A549 (cell line): ENCODE measurements around the gene CTIF. TPM values are rescaled to one million over a fixed set of nuclear protein-coding genes. Genes with fewer than 3 reads are reported as not detected.

Experiments used
- ATAC-seq, 2 experiments: fragments of 200-7000 bp in 1 of 2; fragments of >200 bp in 1 of 2; cut with Nextera tagmentation in 1 of 2; cut with Tn5 transposase in 1 of 2; 3 replicates each; pipeline versions ENCODE4 v1.8.0 to v1.9.1; 2018 to 2020; ENCODE audit warnings: mild to moderate bottlenecking in 1 of 2, moderate library complexity in 1 of 2
- CTCF ChIA-PET: fragments of 300-600 bp; sonication (Branson Sonifier 250); formaldehyde crosslinking; extraction: SDS; loops from one replicate; lab custom pipeline; 2021; ENCODE audit warnings: antibody characterized with exemption, inconsistent platforms; lab: Yijun Ruan, JAX
- POLR2A ChIA-PET: fragments of 350-600 bp; formaldehyde crosslinking; extraction: SDS; loops from one replicate; lab custom pipeline; 2021; ENCODE audit warnings: antibody characterized with exemption, inconsistent platforms; lab: Yijun Ruan, JAX
- DNase-seq, 2 experiments: peaks; one replicate each; pipeline versions ENCODE4 v3.0.0 to v3.0.0-alpha.2; 2011 to 2016; ENCODE audit warnings: low read depth in 1 of 2, low spot score in 1 of 2
- FAIRE-seq: peaks from 2 replicates; lab custom pipeline; 2011; peaks lifted over from hg19 to GRCh38; lab: Jason Lieb, UNC
- H3K27ac ChIP-seq, 2 experiments: fragments of >200 bp; sonication (Bioruptor Twin); formaldehyde crosslinking; 3 replicates each; pipeline ENCODE4 v1.5.1; 2016 to 2017
- H3K4me1 ChIP-seq: fragments of >200 bp; sonication (Bioruptor Twin); formaldehyde crosslinking; 3 replicates; pipeline ENCODE4 v1.6.1; 2016
- H3K4me2 ChIP-seq: fragments of >200 bp; sonication (Bioruptor Twin); formaldehyde crosslinking; 3 replicates; pipeline ENCODE4 v1.6.1; 2016
- H3K4me3 ChIP-seq: fragments of >200 bp; sonication (Bioruptor Twin); formaldehyde crosslinking; 3 replicates; pipeline ENCODE4 v1.5.1; 2016
- H3K9me3 ChIP-seq: fragments of >200 bp; sonication (Bioruptor Twin); formaldehyde crosslinking; 3 replicates; pipeline ENCODE4 v1.6.1; 2016
- BHLHE40 ChIP-seq: IDR thresholded peaks from 2 replicates; pipeline ENCODE4 v1.6.1; 2012; ENCODE audit warnings: low read depth, low read length, inconsistent platforms
- CHD2 ChIP-seq: fragments of 150-350 bp; IDR thresholded peaks from 2 replicates; pipeline ENCODE4 v1.6.1; 2014; ENCODE audit warnings: low read length; ENCODE audit not compliant: partially characterized antibody
- CHD4 ChIP-seq: fragments of 200-600 bp; sonication (generic); IDR thresholded peaks from 2 replicates; pipeline ENCODE4 v1.6.1; 2016; ENCODE audit warnings: antibody characterized with exemption, mild to moderate bottlenecking, borderline replicate concordance
- EHMT2 ChIP-seq: fragments of 200-600 bp; sonication (generic); IDR thresholded peaks from 2 replicates; pipeline ENCODE4 v1.6.1; 2016; ENCODE audit warnings: antibody characterized with exemption, low read depth, mild to moderate bottlenecking, moderate library complexity
- ELK1 ChIP-seq: fragments of 150-350 bp; IDR thresholded peaks from 2 replicates; pipeline ENCODE4 v1.6.1; 2014; ENCODE audit warnings: low read depth, mild to moderate bottlenecking, low read length
- ESRRA ChIP-seq: fragments of 150-350 bp; IDR thresholded peaks from 2 replicates; pipeline ENCODE4 v1.6.1; 2014; ENCODE audit warnings: mild to moderate bottlenecking, low read length, borderline replicate concordance
- FOSB ChIP-seq: fragments of 250-450 bp; sonication (Bioruptor Pico); IDR thresholded peaks from 2 replicates; pipeline ENCODE4 v1.5.0; 2020; ENCODE audit warnings: mild to moderate bottlenecking, moderate library complexity
- HDAC2 ChIP-seq: fragments of 200-600 bp; sonication (generic); IDR thresholded peaks from 2 replicates; pipeline ENCODE4 v1.6.1; 2016
- HES2 ChIP-seq: fragments of >200 bp; sonication (Bioruptor Twin); formaldehyde crosslinking; IDR thresholded peaks from 2 replicates; pipeline ENCODE4 v1.6.1; 2016
- HEYL ChIP-seq: fragments of 250-450 bp; sonication (Bioruptor Pico); IDR thresholded peaks from 2 replicates; pipeline ENCODE4 v1.8.0; 2021; ENCODE audit warnings: mild to moderate bottlenecking, moderate library complexity
- HMGXB4 ChIP-seq: fragments of 250-450 bp; sonication (Bioruptor Pico); IDR thresholded peaks from 2 replicates; pipeline ENCODE4 v1.5.0; 2021; ENCODE audit warnings: mild to moderate bottlenecking, moderate library complexity, borderline replicate concordance
- HOXA7 ChIP-seq: fragments of 250-450 bp; sonication (Bioruptor Pico); IDR thresholded peaks from 2 replicates; pipeline ENCODE4 v1.5.0; 2020; ENCODE audit warnings: mild to moderate bottlenecking, moderate library complexity
- HOXB13 ChIP-seq: fragments of 250-450 bp; sonication (Bioruptor Pico); IDR thresholded peaks from 2 replicates; pipeline ENCODE4 v1.5.0; 2020; ENCODE audit warnings: low read depth, mild to moderate bottlenecking, moderate library complexity
- HOXB5 ChIP-seq: fragments of 250-450 bp; sonication (Bioruptor Pico); IDR thresholded peaks from 2 replicates; pipeline ENCODE4 v1.5.0; 2020; ENCODE audit warnings: mild to moderate bottlenecking, moderate library complexity
- JUN ChIP-seq, 2 experiments: fragments of >200 bp; sonication (Bioruptor Twin); formaldehyde crosslinking; IDR thresholded peaks; 2 replicates in 1 of 2; 3 replicates in 1 of 2; pipeline ENCODE4 v1.6.1; 2016 to 2017
- KDM1A ChIP-seq: fragments of 200-600 bp; sonication (generic); IDR thresholded peaks from 2 replicates; pipeline ENCODE4 v1.6.1; 2016; ENCODE audit warnings: low read depth, mild to moderate bottlenecking
- MAX ChIP-seq: IDR thresholded peaks from 2 replicates; pipeline ENCODE4 v1.6.1; 2012
- MYC ChIP-seq: IDR thresholded peaks from 2 replicates; pipeline ENCODE4 v1.6.1; 2012; ENCODE audit warnings: mild to moderate bottlenecking, inconsistent platforms, low read length, improper control_type of control experiment, borderline replicate concordance
- NFE2L2 ChIP-seq: fragments of 150-350 bp; conservative IDR thresholded peaks from 2 replicates; pipeline ENCODE4 v1.6.1; 2014; ENCODE audit warnings: low read length
- NR3C1 ChIP-seq: fragments of >200 bp; sonication (Bioruptor Twin); formaldehyde crosslinking; IDR thresholded peaks from 3 replicates; pipeline ENCODE4 v1.6.1; 2017
- PBX3 ChIP-seq: IDR thresholded peaks from 2 replicates; pipeline ENCODE4 v1.6.1; 2012
- RAD21 ChIP-seq, 2 experiments: fragments of >200 bp in 1 of 2; sonication (Bioruptor Twin) in 1 of 2; formaldehyde crosslinking in 1 of 2; IDR thresholded peaks in 1 of 2; conservative IDR thresholded peaks in 1 of 2; 2 replicates in 1 of 2; 3 replicates in 1 of 2; pipeline ENCODE4 v1.6.1; 2012 to 2018; ENCODE audit warnings: inconsistent platforms in 1 of 2
- RARB ChIP-seq: fragments of 250-450 bp; sonication (Bioruptor Pico); IDR thresholded peaks from 2 replicates; pipeline ENCODE4 v1.8.0; 2021; ENCODE audit warnings: mild to moderate bottlenecking, moderate library complexity
- RFX5 ChIP-seq: fragments of 450-650 bp; IDR thresholded peaks from 2 replicates; pipeline ENCODE4 v1.7.1; 2014; ENCODE audit warnings: antibody characterized with exemption, mild to moderate bottlenecking, moderate library complexity
- SREBF2 ChIP-seq: fragments of 450-650 bp; IDR thresholded peaks from 2 replicates; pipeline ENCODE4 v1.6.1; 2014; ENCODE audit warnings: mild to moderate bottlenecking, moderate library complexity
- USF2 ChIP-seq: fragments of 450-650 bp; IDR thresholded peaks from 2 replicates; pipeline ENCODE4 v1.6.1; 2014; ENCODE audit warnings: antibody characterized with exemption
- ZNF302 ChIP-seq: fragments of 250-450 bp; sonication (Bioruptor Pico); IDR thresholded peaks from 2 replicates; pipeline ENCODE4 v1.9.0; 2021; ENCODE audit warnings: inconsistent platforms, mild to moderate bottlenecking, moderate library complexity
- ZSCAN20 ChIP-seq: fragments of 250-450 bp; sonication (Bioruptor Pico); IDR thresholded peaks from 2 replicates; pipeline ENCODE4 v1.8.0; 2022; ENCODE audit warnings: mild to moderate bottlenecking, moderate library complexity
- WGBS: methylation state at CpG from one replicate; pipeline ENCODE4 v1.1.6; 2017; ENCODE audit errors: missing lambda C conversion rate; 5-methylcytosine and 5-hydroxymethylcytosine counted together
- polyA plus RNA-seq, 4 experiments: library from polyadenylated mRNA; depleted of rRNA in 3 of 4; stranded (reverse); fragments of >200 nt; fragmentation: RNase III in 1 of 4; extraction: RNeasy Plus Mini Kit Qiagen cat#74134 plus additional on column Dnase treatment in 1 of 4; gene quantifications; 2 replicates in 3 of 4; 3 replicates in 1 of 4; pipeline ENCODE4 v1.2.3, GENCODE V29; 2011 to 2017

The CTIF gene
- polyA plus RNA-seq, 2 of the 4 experiments (the other 2 are of a cell fraction) = 17.0 to 24.7 TPM

- H3K4me1 ChIP-seq = peaks cover 6% of the 10 kb centered on the region; the same call in 1 of the 3 replicates
- FAIRE-seq = no peak
- H3K4me3 ChIP-seq = no peak overlapping the region
- CTCF ChIA-PET = no interaction called here
- TF ChIP-seq HOXA7 (CRISPR knock-in tag) (no peak), MAX (no peak), HDAC2 (no peak), HEYL (no peak), HOXB5 (CRISPR knock-in tag) (no peak), ESRRA (no peak), SREBF2 (no peak), BHLHE40 (no peak), FOSB (CRISPR knock-in tag) (no peak), NR3C1 (no peak), HES2 (no peak), KDM1A (no peak), CHD2 (no peak), NFE2L2 (no peak), RAD21 (conservative IDR thresholded peaks at IDR 0.05 in 1 of 2, IDR thresholded peaks at IDR 0.05 in 1 of 2) (no peak), JUN (IDR thresholded peaks at IDR 0.05) (no peak)
- no peak for DNase-seq
- no peak for ATAC-seq
- H3K4me2 ChIP-seq = no peak overlapping the region
- H3K27ac ChIP-seq = no peak overlapping the region
- H3K9me3 ChIP-seq = no peaks in the 10 kb centered on the region
- POLR2A ChIA-PET = no interaction called here
Measured at GRCh38 chr18:48497863-48498262, 41.0 kb upstream of the CTIF start.

- Histone ChIP-seq H3K9me3 (peaks cover 4% of the 10 kb centered on the region; the same call in 2 of the 3 replicates), H3K27ac (no peak overlapping the region), H3K4me3 (no peak overlapping the region), H3K4me1 (no peaks in the 10 kb centered on the region), H3K4me2 (no peak overlapping the region)
- POLR2A ChIA-PET = no interaction called here
- no peak for DNase-seq
- TF ChIP-seq EHMT2 = no peak
- no peak for TF ChIP-seq MAX
- no peak for TF ChIP-seq RARB (CRISPR knock-in tag)
- TF ChIP-seq HMGXB4 (CRISPR knock-in tag) = no peak
- no peak for FAIRE-seq
- CTCF ChIA-PET = interaction anchor here (0.5 kb wide), 1 partner anchor 27 kb away, joined by 3 read pairs; no protein-coding TSS in a partner anchor
- no peak for ATAC-seq
Measured at GRCh38 chr18:48500517-48500916, 38.3 kb upstream of the CTIF start.

- DNase-seq = no peak
- TF ChIP-seq CHD4 (no peak), JUN (IDR thresholded peaks at IDR 0.05) (no peak), PBX3 (no peak), ZSCAN20 (CRISPR knock-in tag) (no peak), HOXB13 (no peak), ESRRA (no peak), MYC (no peak), ELK1 (no peak), SREBF2 (no peak), MAX (no peak), ZNF302 (no peak), USF2 (no peak), RFX5 (no peak), NR3C1 (no peak)
- Histone ChIP-seq H3K4me1 (no peaks in the 10 kb centered on the region), H3K27ac (no peak overlapping the region), H3K4me2 (no peak overlapping the region), H3K9me3 (peaks cover 27% of the 10 kb centered on the region), H3K4me3 (no peak overlapping the region)
- no peak for FAIRE-seq
- no peak for ATAC-seq
- POLR2A ChIA-PET = no interaction called here
- CTCF ChIA-PET = no interaction called here
- 73% methylated on average over 4 of the region's 4 CpGs for WGBS
Measured at GRCh38 chr18:48502906-48503305, 35.9 kb upstream of the CTIF start.
